ENCODE results near the gene MRPS14.

Gene MRPS14

GRCh38 chr1:174976436-174977108 lies 46.7 kb downstream of the MRPS14 start:
- DNase-seq, result no peak

GRCh38 chr1:174975764-174976163 lies 47.5 kb downstream of the MRPS14 start:
- DNase-seq, result no peak

- DNase-seq, result no peak
Measured at GRCh38 chr1:174974711-174975119, 48.5 kb downstream of the MRPS14 start.

DNA sequence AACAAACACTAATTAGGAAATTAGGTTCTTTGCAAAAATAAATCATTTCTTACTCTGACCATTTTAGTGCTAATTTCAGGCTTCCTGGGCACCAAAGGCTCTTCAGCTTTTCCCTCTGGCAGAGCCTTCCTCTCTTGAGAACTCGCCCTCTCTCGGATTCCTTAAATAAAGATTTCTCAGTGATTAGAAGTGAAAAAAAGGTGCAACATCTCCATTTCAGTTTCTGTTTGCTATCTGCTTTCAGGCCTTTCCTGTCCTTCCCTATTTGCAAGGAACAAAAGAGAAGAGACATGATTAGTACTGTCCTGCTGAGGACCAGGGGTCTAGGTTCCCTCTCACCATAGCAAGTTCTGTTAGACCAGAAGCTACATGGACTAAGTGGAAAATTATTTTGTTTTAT lies 51.3 kb downstream of the MRPS14 start:
- DNase-seq, result no peak

- no peak for DNase-seq
Measured at GRCh38 chr1:174971466-174971865, 51.8 kb downstream of the MRPS14 start.

- DNase-seq, result no peak
Measured at GRCh38 chr1:174969977-174970376, 53.2 kb downstream of the MRPS14 start.

DNA sequence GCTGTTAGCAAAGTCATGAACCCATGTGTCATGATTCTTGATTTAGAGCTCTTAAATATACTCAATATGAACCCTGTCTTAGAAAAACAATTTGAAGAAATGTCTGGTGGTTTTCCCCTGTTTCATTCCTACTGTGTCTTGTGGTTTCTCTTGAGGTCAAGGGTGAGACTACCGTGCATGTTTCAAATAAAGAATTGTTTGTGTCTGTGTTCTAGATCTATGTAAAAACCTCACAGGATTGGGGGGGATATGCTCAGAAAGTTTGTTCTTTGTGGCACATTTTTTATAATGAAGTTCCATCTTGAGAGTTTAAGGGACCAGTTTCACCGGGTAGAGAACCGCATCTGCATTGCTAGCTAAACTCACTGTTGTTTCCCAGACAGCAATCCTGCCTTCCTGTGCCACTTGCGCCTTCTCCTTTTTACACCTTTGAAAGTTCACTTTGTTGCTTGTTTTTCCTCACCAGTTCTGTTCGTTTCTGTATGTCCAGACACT lies 54.4 kb downstream of the MRPS14 start:
- DNase-seq, result peak; percentile 55

DNA sequence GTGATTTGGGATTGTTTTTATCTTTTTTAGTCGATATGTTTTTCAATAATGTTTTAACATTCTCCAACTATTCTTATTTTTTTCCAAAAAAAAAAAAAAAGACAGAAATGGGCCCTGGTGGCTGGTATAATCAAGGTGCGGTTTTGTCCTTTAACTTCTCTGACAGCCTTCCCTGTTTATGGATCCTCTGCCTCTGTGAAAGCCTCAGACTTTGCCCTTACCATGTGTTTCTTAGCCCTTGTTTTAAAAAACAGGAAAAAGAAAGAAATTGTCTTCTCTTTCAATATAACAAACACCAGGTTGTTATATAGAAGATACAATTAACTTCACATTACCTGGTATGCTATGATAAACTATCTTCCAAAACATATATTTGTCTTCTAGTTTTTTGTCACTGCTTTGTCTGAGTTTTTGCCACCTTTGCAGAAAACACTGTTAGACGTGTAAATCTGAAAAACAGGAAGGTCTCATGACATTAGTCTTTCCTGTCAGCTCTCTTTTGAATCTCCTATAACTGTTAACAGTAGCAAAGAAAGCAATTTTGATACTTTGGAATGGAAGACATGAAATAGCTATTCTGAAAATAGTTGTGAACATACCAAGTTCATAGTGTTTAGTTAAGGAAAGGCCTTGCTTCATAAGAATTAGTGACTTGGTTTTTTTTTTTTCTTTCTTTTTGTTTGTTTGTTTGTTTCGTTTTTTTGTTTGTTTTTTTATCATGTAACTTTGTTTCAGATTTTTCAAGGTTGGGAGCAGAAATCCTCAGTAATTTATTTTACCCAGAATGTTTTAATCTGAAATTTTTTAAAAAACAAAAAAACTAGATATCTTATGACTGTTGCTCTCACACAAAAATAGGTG lies 55.1 kb downstream of the MRPS14 start:
- no peak for DNase-seq

DNA sequence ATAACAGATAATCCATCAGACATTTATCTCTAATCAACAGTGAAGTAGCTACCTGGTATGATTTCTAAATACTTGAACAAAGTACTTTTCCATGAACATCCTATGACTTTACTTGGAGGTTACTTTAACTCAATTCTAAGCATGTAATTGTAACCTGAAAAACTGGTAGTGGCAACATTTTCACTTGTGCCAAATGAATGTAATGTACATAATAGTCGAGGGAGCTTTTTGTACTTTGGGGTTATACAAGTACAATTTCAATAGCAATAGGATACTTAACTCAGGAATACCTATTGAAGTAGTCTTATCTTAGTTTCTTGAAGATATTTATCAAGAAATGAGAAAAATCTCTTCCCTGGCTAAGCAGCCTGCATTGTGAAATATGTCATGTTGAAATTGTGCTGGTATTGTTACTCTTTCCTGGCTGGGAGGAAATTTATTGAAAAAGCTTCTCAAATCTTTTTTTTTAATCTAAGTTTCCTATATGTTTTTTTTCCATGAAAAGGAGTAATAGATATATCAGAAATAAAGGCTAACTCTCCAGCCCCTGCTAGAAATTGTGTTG lies 57.1 kb downstream of the MRPS14 start:
- DNase-seq, result no peak

- no peak for DNase-seq
Measured at GRCh38 chr1:174965362-174966007, 57.7 kb downstream of the MRPS14 start.

GRCh38 chr1:174964972-174965361 lies 58.3 kb downstream of the MRPS14 start:
- DNase-seq, result no peak

- peak; percentile 77 for DNase-seq
Measured at GRCh38 chr1:174964261-174964971, 58.8 kb downstream of the MRPS14 start.

DNA sequence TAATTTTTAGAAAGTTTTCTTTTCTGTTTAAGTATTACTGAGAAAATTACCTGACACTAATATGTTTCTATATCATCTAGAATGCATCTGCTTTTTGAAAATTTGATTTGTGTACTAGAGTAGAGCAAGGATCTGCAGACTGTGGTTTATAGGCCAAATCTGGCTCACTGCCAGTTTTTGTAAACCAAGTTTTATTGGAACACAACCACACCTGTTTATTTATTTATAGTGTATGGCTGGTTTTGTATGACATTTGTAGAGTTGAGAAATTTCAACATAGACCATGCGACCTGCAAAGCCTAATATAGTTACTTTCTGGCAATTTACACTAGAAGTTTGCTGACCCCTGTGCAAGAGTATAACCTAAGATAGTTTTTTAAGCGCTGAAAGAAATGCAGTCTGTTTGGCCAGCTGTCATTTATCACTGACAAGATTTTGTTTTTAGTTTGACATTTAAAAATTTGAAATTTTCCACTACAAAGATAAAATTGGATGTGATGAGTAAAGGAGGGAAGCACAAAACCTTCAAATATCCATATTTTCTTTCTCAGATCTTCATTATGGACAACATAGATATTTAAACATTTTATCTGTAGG lies 59.6 kb downstream of the MRPS14 start:
- DNase-seq, result no peak

Measured in MV-4-11 (cell line).